Ovary (tissue), 3 donors: ENCODE measurements around the gene PACSIN2.

ENCODE experiments used
- CTCF ChIP-seq, 3 donors: fragments of 450-650 bp in 2 of 3; fragments of 200-600 bp in 1 of 3; IDR thresholded peaks; one replicate each; pipeline versions ENCODE4 v1.5.1 to v1.8.0; 2016 to 2022; ENCODE audit warnings: antibody characterized with exemption in 3 of 3, mild to moderate bottlenecking in 1 of 3
- EP300 ChIP-seq: sonication (generic); formaldehyde crosslinking; IDR thresholded peaks from one replicate; pipeline ENCODE4 v1.6.1; 2017; ENCODE audit warnings: antibody characterized with exemption
- POLR2A ChIP-seq: fragments of 450-650 bp; IDR thresholded peaks from one replicate; pipeline ENCODE4 v1.6.1; 2017; ENCODE audit warnings: antibody characterized with exemption, mild to moderate bottlenecking, moderate library complexity
- donor health status: DM: no; HTN: no; CAD: no.

- TF ChIP-seq CTCF (IDR thresholded peaks at IDR 0.05) (no peak), POLR2A (no peak), EP300 (no peak)
These were observed 110.9 kb downstream of the PACSIN2 start for GRCh38 chr22:42904050-42904449.
